Ishikawa (cell line): ENCODE data around the gene ATP13A3.

Experiments used
- CEBPB ChIP-seq: IDR thresholded peaks from 2 replicates; pipeline ENCODE4 v1.6.1; 2012
- CREB1 ChIP-seq: IDR thresholded peaks from 2 replicates; pipeline ENCODE4 v1.6.1; 2012; ENCODE audit warnings: low read depth
- EGR1 ChIP-seq: IDR thresholded peaks from 2 replicates; pipeline ENCODE4 v1.6.1; 2012
- EP300 ChIP-seq: IDR thresholded peaks from 2 replicates; pipeline ENCODE4 v1.6.1; 2012; ENCODE audit warnings: borderline replicate concordance
- FOXM1 ChIP-seq: IDR thresholded peaks from 2 replicates; pipeline ENCODE4 v1.6.1; 2012; ENCODE audit warnings: low read depth, borderline replicate concordance
- NFIC ChIP-seq: IDR thresholded peaks from 2 replicates; pipeline ENCODE4 v1.6.1; 2012
- RAD21 ChIP-seq: IDR thresholded peaks from 2 replicates; pipeline ENCODE4 v1.6.1; 2012; ENCODE audit warnings: low read depth
- REST ChIP-seq: IDR thresholded peaks from 2 replicates; pipeline ENCODE4 v1.6.1; 2012; ENCODE audit warnings: low read depth, mild to moderate bottlenecking
- TAF1 ChIP-seq: IDR thresholded peaks from 2 replicates; pipeline ENCODE4 v1.6.1; 2012; ENCODE audit warnings: low read depth, mild to moderate bottlenecking
- TCF12 ChIP-seq: IDR thresholded peaks from 2 replicates; pipeline ENCODE4 v1.6.1; 2012; ENCODE audit warnings: low read depth
- TEAD4 ChIP-seq: IDR thresholded peaks from 2 replicates; pipeline ENCODE4 v1.6.1; 2012
- USF1 ChIP-seq: IDR thresholded peaks from 2 replicates; pipeline ENCODE4 v1.6.1; 2012
- YY1 ChIP-seq: IDR thresholded peaks from 2 replicates; pipeline ENCODE4 v1.6.1; 2012; ENCODE audit warnings: low read depth
- ZBTB7A ChIP-seq: IDR thresholded peaks from 2 replicates; pipeline ENCODE4 v1.6.1; 2012; ENCODE audit warnings: low read depth
- TF ChIP-seq, protein P1 (sequence below): IDR thresholded peaks from 2 replicates; pipeline ENCODE4 v1.6.1; 2012

The ATP13A3 gene

DNA sequence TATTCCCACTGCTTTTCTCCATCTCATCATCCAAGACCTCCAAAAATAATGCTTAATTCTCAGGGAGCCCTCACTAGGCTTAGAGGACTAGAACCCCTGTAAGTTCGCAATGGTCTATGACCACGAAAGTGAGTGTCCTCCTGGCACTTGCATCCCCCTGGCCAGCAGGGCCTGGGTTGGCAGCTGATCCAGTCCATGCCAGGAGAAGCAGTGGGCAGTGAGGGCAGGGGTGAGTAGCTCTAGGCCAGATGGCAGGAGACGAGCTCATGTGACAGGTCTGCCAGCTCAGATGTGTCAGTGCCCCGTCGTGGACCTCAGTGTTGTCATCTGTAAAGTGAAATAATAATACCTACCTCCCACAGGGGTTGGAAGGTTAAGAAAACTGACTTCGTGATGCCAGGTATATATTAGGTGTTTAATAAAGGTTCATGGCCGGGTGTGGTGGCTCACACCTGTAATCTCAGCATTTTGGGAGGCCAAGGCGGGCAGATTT lies 98.8 kb downstream of the ATP13A3 start:
- TF ChIP-seq, protein P1, sequence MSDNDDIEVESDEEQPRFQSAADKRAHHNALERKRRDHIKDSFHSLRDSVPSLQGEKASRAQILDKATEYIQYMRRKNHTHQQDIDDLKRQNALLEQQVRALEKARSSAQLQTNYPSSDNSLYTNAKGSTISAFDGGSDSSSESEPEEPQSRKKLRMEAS: no peak
- TF ChIP-seq REST: no peak
- TF ChIP-seq TEAD4: no peak
- no peak for TF ChIP-seq TCF12
- no peak for TF ChIP-seq USF1
- TF ChIP-seq YY1: no peak
- TF ChIP-seq EP300: no peak
- TF ChIP-seq CEBPB: no peak
- TF ChIP-seq FOXM1: no peak
- no peak for TF ChIP-seq CREB1
- TF ChIP-seq EGR1: no peak
- no peak for TF ChIP-seq TAF1
- no peak for TF ChIP-seq RAD21
- no peak for TF ChIP-seq ZBTB7A
- no peak for TF ChIP-seq NFIC

GRCh38 chr3:194387276-194387675 lies 99.5 kb downstream of the ATP13A3 start:
- no peak for TF ChIP-seq EGR1
- no peak for TF ChIP-seq CEBPB
- no peak for TF ChIP-seq NFIC
- TF ChIP-seq FOXM1: no peak
- no peak for TF ChIP-seq USF1
- no peak for TF ChIP-seq TEAD4

DNA sequence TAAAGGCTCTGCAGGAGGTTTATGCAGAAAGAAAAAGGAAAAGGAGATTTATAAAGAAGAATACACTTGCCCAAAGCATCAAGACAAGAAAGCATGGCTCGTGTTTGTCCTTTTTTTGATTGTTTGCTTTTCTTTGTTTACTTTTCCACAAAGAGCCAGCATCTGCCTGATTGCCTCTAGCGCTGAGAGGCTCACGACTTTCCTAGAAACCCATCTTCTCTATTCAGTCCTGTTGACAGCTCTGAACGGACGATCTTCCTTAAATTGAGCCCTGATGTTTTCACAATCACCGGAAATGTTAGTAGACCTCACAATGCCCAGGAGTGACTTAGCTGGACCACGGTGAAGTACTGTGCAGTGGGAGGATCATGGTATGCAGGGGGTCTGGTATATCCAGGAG lies 100.2 kb downstream of the ATP13A3 start:
- TF ChIP-seq USF1 (no peak), EGR1 (no peak), EP300 (no peak)
- TF ChIP-seq, protein P1: no peak

DNA sequence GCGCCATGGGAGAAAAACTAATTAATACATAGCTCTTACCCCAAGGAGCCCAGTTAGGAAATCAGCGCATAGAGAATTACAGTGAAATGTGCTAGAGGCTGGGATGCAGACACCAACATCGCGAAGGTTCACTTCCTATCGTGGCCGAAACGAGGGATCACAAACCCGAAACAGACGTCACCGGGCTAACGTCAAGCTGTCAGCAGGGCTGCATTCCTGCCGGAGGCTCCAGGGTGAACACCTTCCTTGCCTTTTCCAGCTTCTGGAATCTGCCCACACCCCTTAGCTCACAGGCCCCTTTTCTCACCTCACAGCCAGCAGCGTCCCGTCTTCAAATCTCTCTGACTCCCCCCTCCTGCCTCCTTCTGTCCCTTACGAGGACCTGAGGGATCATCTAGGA lies 100.7 kb downstream of the ATP13A3 start:
- TF ChIP-seq RAD21 (no peak), REST (no peak), TEAD4 (no peak), TCF12 (no peak), EGR1 (no peak), NFIC (no peak), CEBPB (no peak), CREB1 (no peak), ZBTB7A (no peak), FOXM1 (no peak), TAF1 (no peak)
- TF ChIP-seq, protein P1: no peak

DNA sequence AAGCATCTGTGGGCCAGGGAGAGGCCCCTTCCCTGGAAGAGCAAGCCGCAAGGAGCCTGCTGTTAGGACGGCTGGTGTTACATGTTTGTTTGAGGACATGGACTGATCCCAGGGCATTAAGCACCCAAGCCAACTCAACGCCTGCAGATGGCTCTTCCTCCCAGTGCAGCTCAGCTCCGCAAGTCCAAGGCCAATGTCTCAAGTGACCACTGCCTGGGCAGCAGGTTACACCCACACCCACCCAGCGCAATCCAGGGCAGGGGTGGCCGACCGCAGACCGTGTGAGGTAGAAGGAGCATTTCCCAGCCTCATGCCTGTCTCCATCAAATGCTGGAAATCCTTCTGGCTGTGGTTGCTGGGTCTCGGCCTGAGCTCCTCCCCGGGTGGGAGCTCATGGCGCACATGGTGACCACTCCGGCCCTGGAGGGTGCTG lies 102.2 kb downstream of the ATP13A3 start:
- no peak for TF ChIP-seq TAF1

GRCh38 chr3:194384156-194384555 lies 102.6 kb downstream of the ATP13A3 start:
- TF ChIP-seq ZBTB7A (no peak), USF1 (no peak), TCF12 (no peak), EGR1 (no peak), TEAD4 (no peak), REST (no peak), YY1 (no peak), FOXM1 (no peak), CEBPB (no peak), RAD21 (no peak), TAF1 (no peak), CREB1 (no peak), NFIC (no peak), EP300 (no peak)
- TF ChIP-seq, protein P1: no peak
